SJSA1 (cell line): ENCODE measurements around the gene REC8. TPM values are rescaled to one million over a fixed set of nuclear protein-coding genes. Genes with fewer than 3 reads are reported as not detected.

Experiments
- DNase-seq, 2 experiments: peaks; one replicate each; pipeline ENCODE4 v3.0.0-alpha.2; 2015 to 2020; ENCODE audit warnings: low spot score in 2 of 2, low read depth in 1 of 2
- H3K27ac ChIP-seq: fragments of 250-450 bp; sonication (Bioruptor Pico); 2 replicates; pipeline ENCODE4 v1.5.1; 2020; ENCODE audit warnings: mild to moderate bottlenecking, moderate library complexity
- H3K27me3 ChIP-seq: fragments of 250-450 bp; sonication (Bioruptor Pico); replicated peaks from 2 replicates; pipeline ENCODE4 v1.5.1; 2020; ENCODE audit warnings: mild to moderate bottlenecking, moderate library complexity
- H3K36me3 ChIP-seq: fragments of 250-450 bp; sonication (Bioruptor Pico); 2 replicates; pipeline ENCODE4 v1.5.1; 2020; ENCODE audit warnings: mild to moderate bottlenecking
- H3K4me1 ChIP-seq: fragments of 250-450 bp; sonication (Bioruptor Pico); replicated peaks from 2 replicates; pipeline ENCODE4 v1.6.1; 2021; ENCODE audit warnings: mild to moderate bottlenecking
- H3K4me3 ChIP-seq: fragments of 250-450 bp; sonication (Bioruptor Pico); 2 replicates; pipeline ENCODE4 v1.5.1; 2020; ENCODE audit warnings: mild to moderate bottlenecking
- H3K9me3 ChIP-seq: fragments of 250-450 bp; sonication (Bioruptor Pico); replicated peaks from 2 replicates; pipeline ENCODE4 v1.5.1; 2020; ENCODE audit warnings: mild to moderate bottlenecking
- total RNA-seq: library from RNA; depleted of rRNA; stranded (reverse); fragments of >200 nt; shearing (Covaris generic); gene quantifications from 2 replicates; pipeline ENCODE4 v1.2.3, GENCODE V29; 2014; rRNA removed

REC8 gene, protein sequence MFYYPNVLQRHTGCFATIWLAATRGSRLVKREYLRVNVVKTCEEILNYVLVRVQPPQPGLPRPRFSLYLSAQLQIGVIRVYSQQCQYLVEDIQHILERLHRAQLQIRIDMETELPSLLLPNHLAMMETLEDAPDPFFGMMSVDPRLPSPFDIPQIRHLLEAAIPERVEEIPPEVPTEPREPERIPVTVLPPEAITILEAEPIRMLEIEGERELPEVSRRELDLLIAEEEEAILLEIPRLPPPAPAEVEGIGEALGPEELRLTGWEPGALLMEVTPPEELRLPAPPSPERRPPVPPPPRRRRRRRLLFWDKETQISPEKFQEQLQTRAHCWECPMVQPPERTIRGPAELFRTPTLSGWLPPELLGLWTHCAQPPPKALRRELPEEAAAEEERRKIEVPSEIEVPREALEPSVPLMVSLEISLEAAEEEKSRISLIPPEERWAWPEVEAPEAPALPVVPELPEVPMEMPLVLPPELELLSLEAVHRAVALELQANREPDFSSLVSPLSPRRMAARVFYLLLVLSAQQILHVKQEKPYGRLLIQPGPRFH
- total RNA-seq: 0.47 and 6.8 TPM in 2 replicates

DNA sequence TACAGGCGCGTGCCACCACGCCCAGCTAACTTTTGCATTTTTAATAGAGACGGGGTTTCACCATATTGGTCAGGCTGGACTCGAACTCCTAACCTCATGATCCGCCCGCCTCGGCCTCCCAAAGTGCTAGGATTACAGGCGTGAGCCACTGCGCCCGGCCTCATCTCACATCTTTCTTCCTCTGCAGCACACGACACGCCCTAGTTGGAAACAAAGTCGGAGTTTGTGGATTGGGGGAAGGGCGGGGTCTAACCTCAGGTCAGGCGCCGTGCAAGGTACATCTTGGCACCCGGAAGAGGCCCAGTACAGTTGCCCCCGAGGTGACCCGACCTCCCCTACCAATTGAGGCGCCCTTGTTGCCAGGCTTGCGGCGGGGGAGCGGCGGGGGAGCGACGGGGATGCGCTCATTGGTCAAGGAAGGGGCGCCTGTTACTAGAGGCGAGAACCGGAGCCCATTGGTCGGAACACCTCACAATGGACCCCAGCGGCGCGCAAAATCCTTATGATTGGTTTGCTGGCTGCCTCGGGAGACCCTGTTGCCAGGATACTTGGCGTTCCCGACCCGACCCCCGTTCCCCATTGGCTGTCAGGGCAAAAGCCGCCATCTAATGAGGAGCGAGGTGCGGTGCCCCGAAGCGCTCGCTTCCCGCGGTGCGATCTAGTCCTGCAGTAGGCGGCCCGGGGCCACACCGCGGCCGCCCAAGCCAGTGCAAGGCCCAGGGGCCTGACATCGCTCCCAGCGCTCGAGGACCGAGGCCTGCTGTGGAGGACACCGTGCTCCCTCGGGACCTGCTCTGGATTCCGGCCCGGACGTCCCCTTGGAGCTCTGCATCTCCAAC lies at the start of gene REC8:
Gene REC8 (plus strand): TSS at position 659 of the 839 bp plus-strand sequence. CDS start 473 bp downstream, outside the sequence.
- Histone ChIP-seq H3K9me3 (no peaks in the 10 kb centered on the region), H3K36me3 (peaks cover 10% of the 10 kb centered on the region), H3K4me3 (no peak within 1 kb of the TSS), H3K27ac (no peak within 1 kb of the TSS), H3K4me1 (no peaks in the 10 kb centered on the region), H3K27me3 (no peaks in the 10 kb centered on the region)
- DNase-seq: no peak

GRCh38 chr14:24122416-24122815 lies 49.5 kb upstream of the REC8 start:
- H3K4me1 ChIP-seq: no peaks in the 10 kb centered on the region
- H3K9me3 ChIP-seq: no peaks in the 10 kb centered on the region
- H3K4me3 ChIP-seq: no peak overlapping the region
- no peak overlapping the region for H3K27ac ChIP-seq
- no peak for DNase-seq
- H3K27me3 ChIP-seq: no peaks in the 10 kb centered on the region
- H3K36me3 ChIP-seq: peaks cover 20% of the 10 kb centered on the region

DNA sequence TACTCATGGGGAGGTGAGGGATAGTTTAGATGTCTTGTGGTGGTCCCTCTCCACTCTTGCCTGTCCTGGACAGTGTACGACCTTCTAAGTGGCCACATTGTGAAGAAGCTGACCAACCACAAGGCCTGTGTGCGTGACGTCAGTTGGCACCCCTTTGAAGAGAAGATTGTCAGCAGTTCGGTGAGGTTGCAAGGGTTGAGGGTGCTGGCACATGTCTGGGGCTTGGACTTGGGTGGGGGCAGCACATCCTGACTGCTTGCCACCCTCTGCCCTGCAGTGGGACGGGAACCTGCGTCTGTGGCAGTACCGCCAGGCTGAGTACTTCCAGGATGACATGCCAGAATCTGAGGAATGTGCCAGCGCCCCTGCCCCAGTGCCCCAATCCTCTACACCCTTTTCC lies 49.0 kb upstream of the REC8 start:
- H3K9me3 ChIP-seq: no peaks in the 10 kb centered on the region
- peaks cover 18% of the 10 kb centered on the region for H3K36me3 ChIP-seq
- H3K27me3 ChIP-seq: no peaks in the 10 kb centered on the region

DNA sequence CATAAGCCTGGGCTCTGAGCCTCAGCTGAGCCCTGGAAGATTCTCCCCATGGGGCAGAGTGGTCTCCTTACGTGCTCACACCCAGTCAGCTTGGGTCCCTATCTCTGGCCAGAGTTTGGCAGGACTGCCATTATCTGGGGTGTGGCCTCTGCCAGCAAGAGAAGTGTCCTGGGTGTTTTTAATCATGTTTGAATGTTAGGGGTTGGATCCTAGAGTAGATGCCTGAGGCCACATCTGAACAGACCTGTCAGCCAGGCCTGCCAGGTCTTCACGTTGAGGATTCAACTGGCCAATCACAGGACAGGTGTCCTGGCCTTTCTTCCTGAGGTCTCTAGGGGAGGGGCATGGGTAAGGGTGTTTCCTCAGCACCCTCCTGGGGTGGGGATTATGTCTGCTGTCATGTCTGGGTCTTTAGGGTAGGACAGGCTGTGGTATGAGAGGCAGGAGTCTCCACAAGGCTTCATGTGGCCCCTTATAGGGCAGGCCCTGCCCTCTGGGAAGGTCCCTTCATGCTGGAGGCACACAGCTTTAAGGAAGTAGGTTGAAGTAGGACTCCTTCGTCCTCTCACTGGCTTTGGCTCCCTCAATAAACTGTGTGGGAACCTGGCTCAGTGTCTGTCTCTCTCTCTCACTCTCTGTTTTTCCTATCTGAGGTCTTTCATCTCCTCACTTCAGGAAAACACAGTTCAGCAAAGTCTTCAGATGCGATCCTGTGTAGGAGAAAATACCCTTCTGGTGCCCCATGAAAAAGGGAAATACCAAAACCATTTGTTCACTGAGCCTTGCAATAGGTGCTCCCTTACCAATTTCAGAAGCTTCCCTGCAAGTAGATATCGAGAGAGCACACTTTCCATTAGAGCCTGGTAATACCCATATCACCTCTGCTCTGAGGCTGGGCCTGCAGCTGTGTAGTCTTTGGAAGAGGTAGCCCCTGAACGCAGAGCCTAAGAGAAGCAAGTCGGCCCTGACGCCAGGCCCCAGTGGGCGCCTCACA lies 48.2 kb upstream of the REC8 start:
- Histone ChIP-seq H3K9me3 (no peaks in the 10 kb centered on the region), H3K27ac (no peak overlapping the region), H3K4me1 (no peaks in the 10 kb centered on the region), H3K36me3 (peaks cover 14% of the 10 kb centered on the region), H3K27me3 (no peaks in the 10 kb centered on the region), H3K4me3 (no peak overlapping the region)
- DNase-seq: no peak

More for the DNA sequence above, 49.0 kb upstream of the REC8 start:
- Histone ChIP-seq H3K4me1 (no peaks in the 10 kb centered on the region), H3K4me3 (no peak overlapping the region), H3K27ac (no peak overlapping the region)
- DNase-seq: no peak

DNA sequence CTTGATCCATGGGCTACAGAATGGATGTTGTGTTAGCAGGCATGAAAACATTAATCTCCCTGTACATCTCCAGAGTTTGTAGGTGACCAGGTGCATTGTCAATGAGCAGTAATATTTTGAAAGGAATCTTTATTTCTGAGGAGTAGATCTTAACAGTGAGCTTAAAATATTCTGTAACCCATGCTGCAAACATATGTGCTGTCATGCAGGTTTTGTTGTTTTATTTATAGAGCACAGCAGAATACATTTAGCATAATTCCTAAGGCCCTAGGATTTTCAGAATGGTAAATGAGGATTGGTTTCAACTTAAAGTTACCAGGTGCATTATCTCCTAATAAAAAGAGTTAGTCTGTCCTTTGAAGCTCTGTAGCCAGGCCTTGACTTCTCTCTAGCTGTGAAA lies 44.9 kb upstream of the REC8 start:
- Histone ChIP-seq H3K4me1 (no peaks in the 10 kb centered on the region), H3K9me3 (no peaks in the 10 kb centered on the region), H3K4me3 (no peak overlapping the region), H3K36me3 (no peaks in the 10 kb centered on the region; the same call in 1 of the 2 replicates), H3K27me3 (no peaks in the 10 kb centered on the region), H3K27ac (no peak overlapping the region)
- DNase-seq: no peak

- no peaks in the 10 kb centered on the region for H3K36me3 ChIP-seq
- H3K4me3 ChIP-seq: no peak overlapping the region
- DNase-seq: no peak
- no peak overlapping the region for H3K27ac ChIP-seq
- H3K9me3 ChIP-seq: no peaks in the 10 kb centered on the region
- no peaks in the 10 kb centered on the region for H3K27me3 ChIP-seq
- no peaks in the 10 kb centered on the region for H3K4me1 ChIP-seq
Observed at GRCh38 chr14:24127673-24128072, 44.2 kb upstream of the REC8 start.

DNA sequence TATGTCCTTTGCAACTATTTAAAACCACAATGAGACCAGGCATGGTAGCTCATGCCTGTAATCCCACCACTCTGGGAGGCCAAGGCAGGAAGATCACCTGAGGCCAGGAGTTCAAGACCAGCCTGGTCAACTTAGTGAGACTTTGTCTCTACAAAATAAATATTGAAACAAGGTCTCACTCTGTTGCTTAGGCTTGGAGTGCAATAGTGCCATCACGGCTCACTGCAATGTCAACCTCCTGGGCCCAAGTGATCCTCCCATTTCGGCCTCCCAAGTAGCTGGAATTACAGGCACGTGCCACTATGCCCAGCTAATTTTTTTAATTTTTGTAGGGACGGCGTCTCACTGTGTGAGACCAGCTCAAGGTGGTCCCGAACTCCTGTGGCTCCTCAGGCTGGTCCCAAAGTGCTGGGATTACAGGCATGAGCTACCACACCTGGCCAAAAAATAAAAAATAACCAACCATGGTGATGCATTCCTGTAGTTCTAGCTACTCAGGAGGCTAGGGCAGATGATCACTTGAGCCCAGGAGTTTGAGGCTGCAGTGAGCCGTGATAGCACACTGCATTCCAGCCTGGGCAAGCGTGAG lies 42.4 kb upstream of the REC8 start:
- Histone ChIP-seq H3K4me1 (no peaks in the 10 kb centered on the region), H3K9me3 (no peaks in the 10 kb centered on the region), H3K27ac (no peak overlapping the region), H3K27me3 (no peaks in the 10 kb centered on the region), H3K36me3 (no peaks in the 10 kb centered on the region), H3K4me3 (no peak overlapping the region)
- DNase-seq: no peak

GRCh38 chr14:24130380-24130716 lies 41.5 kb upstream of the REC8 start, which contains the start of gene FITM1:
Gene FITM1, plus strand, starts transcription at chr14:24130659. Its CDS starts 905 bp downstream, at chr14:24131564.
- Histone ChIP-seq H3K27me3 (no peaks in the 10 kb centered on the region), H3K4me1 (peaks cover 1% of the 10 kb centered on the region), H3K36me3 (no peaks in the 10 kb centered on the region), H3K9me3 (no peaks in the 10 kb centered on the region), H3K4me3 (no peak within 1 kb of the TSS), H3K27ac (no peak within 1 kb of the TSS)
- no peak for DNase-seq

DNA sequence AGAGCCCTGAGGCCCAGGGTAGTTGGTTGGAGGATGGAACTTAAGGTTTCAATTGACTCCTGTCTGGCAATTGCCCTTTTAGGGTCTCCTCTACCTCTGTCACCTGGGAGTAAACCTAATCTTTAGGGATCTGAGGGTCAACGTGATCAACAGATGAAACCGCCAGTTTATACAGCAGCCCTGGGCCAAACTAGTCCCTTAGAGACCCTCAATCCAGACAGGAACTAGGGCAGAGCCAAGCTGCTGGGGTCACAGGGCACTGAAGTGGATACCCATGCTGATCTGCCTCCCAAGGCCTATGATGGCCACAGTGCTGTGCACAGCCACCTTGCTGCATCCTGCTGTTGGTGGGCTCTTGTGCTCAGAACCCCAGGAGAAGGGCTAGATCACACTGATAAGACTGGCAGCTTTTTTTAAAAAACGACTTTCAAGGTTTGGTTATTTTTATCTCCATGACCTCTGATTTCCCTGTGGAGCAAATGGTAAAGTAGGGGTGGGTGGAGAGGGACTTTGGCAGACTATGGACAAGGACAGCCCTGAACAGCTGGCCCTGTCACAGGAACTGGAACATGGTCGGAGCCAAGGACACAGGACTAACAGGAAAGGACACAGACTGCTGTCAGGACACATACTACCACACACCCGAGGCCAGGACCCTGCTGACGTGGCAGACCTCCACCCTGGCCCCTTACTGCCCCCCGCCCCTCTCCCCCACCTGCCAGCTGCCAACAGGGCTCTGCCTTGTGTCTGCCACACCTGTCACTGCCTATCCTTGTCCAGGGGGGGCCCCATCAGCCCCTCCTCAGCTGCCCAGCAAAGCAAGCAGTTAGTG lies 40.9 kb upstream of the REC8 start:
- no peak overlapping the region for H3K4me3 ChIP-seq

DNA sequence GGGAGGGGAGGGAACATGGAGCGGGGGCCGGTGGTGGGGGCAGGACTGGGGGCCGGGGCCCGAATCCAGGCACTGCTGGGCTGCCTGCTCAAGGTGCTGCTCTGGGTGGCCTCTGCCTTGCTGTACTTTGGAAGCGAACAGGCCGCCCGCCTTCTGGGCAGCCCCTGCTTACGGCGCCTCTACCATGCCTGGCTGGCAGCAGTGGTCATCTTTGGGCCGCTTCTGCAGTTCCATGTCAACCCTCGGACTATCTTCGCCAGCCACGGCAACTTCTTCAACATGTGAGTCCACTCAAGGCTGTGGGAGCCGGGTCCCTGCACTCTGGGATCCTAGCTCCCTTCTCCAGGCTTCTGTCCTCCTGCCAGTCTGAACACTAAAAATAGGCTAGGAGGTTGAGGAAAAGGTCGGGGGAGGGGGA lies 40.3 kb upstream of the REC8 start:
- Histone ChIP-seq H3K27me3 (no peaks in the 10 kb centered on the region), H3K27ac (no peak overlapping the region), H3K9me3 (no peaks in the 10 kb centered on the region; the same call in 1 of the 2 replicates), H3K4me1 (peaks cover 7% of the 10 kb centered on the region), H3K36me3 (peaks cover 5% of the 10 kb centered on the region), H3K4me3 (no peak overlapping the region)
- DNase-seq: no peak

More for the DNA sequence above, 40.9 kb upstream of the REC8 start:
- Histone ChIP-seq H3K9me3 (no peaks in the 10 kb centered on the region), H3K36me3 (no peaks in the 10 kb centered on the region), H3K27me3 (no peaks in the 10 kb centered on the region), H3K4me1 (peaks cover 5% of the 10 kb centered on the region), H3K27ac (no peak overlapping the region)
- DNase-seq: no peak

DNA sequence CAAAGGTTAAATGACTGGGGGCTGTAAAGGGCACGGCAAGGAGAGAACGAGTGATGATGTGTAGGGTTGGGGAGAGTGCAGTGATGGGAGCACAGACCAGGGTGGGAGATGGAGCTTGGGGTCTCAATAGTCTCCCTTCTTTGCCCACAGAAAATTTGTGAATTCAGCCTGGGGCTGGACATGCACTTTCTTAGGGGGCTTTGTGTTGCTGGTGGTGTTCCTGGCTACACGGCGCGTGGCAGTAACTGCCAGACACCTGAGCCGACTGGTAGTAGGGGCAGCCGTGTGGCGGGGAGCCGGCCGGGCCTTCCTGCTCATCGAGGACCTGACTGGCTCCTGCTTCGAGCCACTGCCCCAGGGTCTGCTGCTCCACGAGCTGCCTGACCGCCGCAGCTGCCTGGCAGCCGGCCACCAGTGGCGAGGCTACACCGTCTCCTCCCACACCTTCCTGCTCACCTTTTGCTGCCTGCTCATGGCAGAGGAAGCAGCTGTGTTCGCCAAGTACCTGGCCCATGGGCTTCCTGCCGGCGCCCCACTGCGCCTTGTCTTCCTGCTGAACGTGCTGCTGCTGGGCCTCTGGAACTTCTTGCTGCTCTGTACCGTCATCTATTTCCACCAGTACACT lies 39.7 kb upstream of the REC8 start:
- no peak for DNase-seq
- peaks cover 12% of the 10 kb centered on the region for H3K36me3 ChIP-seq
- H3K4me1 ChIP-seq: peaks cover 13% of the 10 kb centered on the region
- no peaks in the 10 kb centered on the region for H3K27me3 ChIP-seq
- no peak overlapping the region for H3K27ac ChIP-seq
- no peaks in the 10 kb centered on the region; the same call in 1 of the 2 replicates for H3K9me3 ChIP-seq
- no peak overlapping the region for H3K4me3 ChIP-seq

- peaks cover 13% of the 10 kb centered on the region for H3K4me1 ChIP-seq
- no peak overlapping the region for H3K27ac ChIP-seq
- H3K36me3 ChIP-seq: peaks cover 20% of the 10 kb centered on the region
- H3K9me3 ChIP-seq: no peaks in the 10 kb centered on the region; the same call in 1 of the 2 replicates
- H3K27me3 ChIP-seq: no peaks in the 10 kb centered on the region
- DNase-seq: no peak
- no peak overlapping the region for H3K4me3 ChIP-seq
Observed at GRCh38 chr14:24132976-24133375, 38.9 kb upstream of the REC8 start.
